ENCODE data around the gene SSH2. TPM values are rescaled to one million over a fixed set of nuclear protein-coding genes. Genes with fewer than 3 reads are reported as not detected.

SSH2 gene, protein sequence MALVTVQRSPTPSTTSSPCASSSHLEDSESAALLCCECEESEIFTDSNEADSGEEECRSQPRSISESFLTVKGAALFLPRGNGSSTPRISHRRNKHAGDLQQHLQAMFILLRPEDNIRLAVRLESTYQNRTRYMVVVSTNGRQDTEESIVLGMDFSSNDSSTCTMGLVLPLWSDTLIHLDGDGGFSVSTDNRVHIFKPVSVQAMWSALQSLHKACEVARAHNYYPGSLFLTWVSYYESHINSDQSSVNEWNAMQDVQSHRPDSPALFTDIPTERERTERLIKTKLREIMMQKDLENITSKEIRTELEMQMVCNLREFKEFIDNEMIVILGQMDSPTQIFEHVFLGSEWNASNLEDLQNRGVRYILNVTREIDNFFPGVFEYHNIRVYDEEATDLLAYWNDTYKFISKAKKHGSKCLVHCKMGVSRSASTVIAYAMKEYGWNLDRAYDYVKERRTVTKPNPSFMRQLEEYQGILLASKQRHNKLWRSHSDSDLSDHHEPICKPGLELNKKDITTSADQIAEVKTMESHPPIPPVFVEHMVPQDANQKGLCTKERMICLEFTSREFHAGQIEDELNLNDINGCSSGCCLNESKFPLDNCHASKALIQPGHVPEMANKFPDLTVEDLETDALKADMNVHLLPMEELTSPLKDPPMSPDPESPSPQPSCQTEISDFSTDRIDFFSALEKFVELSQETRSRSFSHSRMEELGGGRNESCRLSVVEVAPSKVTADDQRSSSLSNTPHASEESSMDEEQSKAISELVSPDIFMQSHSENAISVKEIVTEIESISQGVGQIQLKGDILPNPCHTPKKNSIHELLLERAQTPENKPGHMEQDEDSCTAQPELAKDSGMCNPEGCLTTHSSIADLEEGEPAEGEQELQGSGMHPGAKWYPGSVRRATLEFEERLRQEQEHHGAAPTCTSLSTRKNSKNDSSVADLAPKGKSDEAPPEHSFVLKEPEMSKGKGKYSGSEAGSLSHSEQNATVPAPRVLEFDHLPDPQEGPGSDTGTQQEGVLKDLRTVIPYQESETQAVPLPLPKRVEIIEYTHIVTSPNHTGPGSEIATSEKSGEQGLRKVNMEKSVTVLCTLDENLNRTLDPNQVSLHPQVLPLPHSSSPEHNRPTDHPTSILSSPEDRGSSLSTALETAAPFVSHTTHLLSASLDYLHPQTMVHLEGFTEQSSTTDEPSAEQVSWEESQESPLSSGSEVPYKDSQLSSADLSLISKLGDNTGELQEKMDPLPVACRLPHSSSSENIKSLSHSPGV (N-terminal part only)
- total RNA-seq (10 to 100 TPM; 18.3 to 30.7 (median 23.8) TPM), polyA plus RNA-seq (10 to 100 TPM; 21.6 to 35.1 (median 30.6) TPM)

DNA sequence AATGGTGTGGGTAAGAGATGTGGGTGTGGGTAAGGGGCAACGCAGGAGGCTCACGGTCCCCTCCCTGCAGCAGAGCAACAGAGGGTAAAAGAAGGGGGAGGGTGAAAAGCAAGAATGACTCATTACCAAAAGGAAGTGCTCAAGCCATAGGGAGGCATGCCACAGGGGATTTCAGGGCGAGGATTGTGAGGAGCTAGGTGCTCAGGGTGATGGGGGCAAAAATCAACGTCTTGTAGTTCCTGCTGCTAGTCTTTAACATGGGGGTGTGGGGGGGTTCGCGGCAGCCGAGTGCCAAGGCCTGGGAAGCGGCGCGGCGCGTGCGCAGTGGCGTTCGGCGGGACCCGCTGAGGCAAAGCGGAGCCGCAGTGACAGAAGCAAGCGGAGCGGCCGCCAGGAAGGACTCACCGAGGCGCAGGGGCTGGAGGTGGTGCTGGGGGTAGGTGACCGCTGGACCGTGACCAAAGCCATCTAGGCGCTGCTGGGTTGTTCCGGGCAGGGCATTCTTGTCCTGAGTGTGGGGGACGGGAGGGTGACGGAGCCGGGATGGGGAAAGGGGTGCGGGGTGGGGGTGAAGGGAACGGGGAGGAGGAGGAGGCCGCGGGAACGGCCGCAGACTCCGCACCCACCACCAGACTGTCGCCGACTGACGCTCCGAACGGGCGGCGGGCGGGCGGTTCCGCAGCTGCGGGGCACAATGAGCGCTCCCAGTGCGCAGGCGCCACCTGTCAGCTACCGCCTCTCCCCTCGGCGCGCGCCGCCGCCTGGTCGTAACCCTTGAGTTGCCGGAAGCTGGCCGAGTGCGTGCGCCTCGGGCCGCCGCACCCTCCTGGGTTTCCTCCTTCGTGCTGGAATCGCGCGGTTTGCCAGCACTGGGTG, at the start of gene SSH2:
Gene SSH2, minus strand, starts transcription at position 696 of the 876 bp plus-strand sequence. Its CDS starts 228 bp downstream, at position 468.
- 0 to 1% methylated on average over 71 of the region's 71 CpGs for WGBS, 2 donors
- no peak for TF ChIP-seq POLR2A (IDR thresholded peaks at IDR 0.05)
- peak in 3 of 4 donors; percentile 65 to 72 (median 70) for TF ChIP-seq POLR2AphosphoS5 (IDR thresholded peaks at IDR 0.05)
- H3K4me1 ChIP-seq = peaks cover 0 to 31% (median 25%) of the 10 kb centered on the region in 4 donors
- peaks cover 0 to under 1% (median 0%) of the 10 kb centered on the region in 4 donors for H3K36me3 ChIP-seq
- H3K9me3 ChIP-seq = no peaks in the 10 kb centered on the region
- H3K4me3 ChIP-seq = peak within 1 kb of the TSS; percentile 94 to 100 (median 98)
- peak within 1 kb of the TSS; percentile 95 to 97 (median 96) for H3K27ac ChIP-seq
- intact Hi-C loops (cut with DNase I) = loop anchor here (5.0 to 10.0 kb wide), 2 partner anchors 305 to 347 kb away; partner anchors contain the start of gene CORO6
- H3K27me3 ChIP-seq = no peaks in the 10 kb centered on the region
- peak; percentile 92 for DNase-seq

DNA sequence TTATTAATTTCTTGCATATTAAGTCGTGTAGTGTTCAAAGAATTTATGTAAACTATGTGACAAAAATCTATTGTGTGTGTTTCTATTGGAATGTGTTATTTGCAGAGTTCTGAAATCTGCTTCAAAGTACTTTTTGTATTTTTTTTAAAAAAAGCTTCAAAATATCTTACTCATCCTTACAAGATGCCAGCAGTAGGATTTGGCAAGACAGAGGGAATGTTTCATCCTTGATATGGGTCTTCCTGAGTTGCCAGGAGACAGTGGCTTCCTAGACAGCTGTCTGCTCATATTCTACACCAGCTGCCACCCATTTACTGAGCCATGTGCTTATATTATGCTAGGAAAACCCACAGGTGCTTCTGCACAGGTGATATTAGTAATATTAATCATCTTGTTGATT, 47.8 kb upstream of the SSH2 start:
- intact Hi-C loops (cut with DNase I) = no loop called here
- no peaks in the 10 kb centered on the region for H3K9me3 ChIP-seq
- H3K27ac ChIP-seq = no peak overlapping the region
- no peaks in the 10 kb centered on the region for H3K4me1 ChIP-seq
- no peak overlapping the region for H3K4me3 ChIP-seq
- no peaks in the 10 kb centered on the region for H3K27me3 ChIP-seq
- no peak for DNase-seq
- H3K36me3 ChIP-seq = no peaks in the 10 kb centered on the region
- 70 to 79% methylated on average over 1 of the region's 1 CpG for WGBS, 2 donors
- TF ChIP-seq POLR2A (IDR thresholded peaks at IDR 0.05) (no peak), EP300 (IDR thresholded peaks at IDR 0.05) (no peak), POLR2AphosphoS5 (IDR thresholded peaks at IDR 0.05) (no peak)
- TF ChIP-seq, protein P1, sequence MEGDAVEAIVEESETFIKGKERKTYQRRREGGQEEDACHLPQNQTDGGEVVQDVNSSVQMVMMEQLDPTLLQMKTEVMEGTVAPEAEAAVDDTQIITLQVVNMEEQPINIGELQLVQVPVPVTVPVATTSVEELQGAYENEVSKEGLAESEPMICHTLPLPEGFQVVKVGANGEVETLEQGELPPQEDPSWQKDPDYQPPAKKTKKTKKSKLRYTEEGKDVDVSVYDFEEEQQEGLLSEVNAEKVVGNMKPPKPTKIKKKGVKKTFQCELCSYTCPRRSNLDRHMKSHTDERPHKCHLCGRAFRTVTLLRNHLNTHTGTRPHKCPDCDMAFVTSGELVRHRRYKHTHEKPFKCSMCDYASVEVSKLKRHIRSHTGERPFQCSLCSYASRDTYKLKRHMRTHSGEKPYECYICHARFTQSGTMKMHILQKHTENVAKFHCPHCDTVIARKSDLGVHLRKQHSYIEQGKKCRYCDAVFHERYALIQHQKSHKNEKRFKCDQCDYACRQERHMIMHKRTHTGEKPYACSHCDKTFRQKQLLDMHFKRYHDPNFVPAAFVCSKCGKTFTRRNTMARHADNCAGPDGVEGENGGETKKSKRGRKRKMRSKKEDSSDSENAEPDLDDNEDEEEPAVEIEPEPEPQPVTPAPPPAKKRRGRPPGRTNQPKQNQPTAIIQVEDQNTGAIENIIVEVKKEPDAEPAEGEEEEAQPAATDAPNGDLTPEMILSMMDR (IDR thresholded peaks at IDR 0.05) = no peak

DNA sequence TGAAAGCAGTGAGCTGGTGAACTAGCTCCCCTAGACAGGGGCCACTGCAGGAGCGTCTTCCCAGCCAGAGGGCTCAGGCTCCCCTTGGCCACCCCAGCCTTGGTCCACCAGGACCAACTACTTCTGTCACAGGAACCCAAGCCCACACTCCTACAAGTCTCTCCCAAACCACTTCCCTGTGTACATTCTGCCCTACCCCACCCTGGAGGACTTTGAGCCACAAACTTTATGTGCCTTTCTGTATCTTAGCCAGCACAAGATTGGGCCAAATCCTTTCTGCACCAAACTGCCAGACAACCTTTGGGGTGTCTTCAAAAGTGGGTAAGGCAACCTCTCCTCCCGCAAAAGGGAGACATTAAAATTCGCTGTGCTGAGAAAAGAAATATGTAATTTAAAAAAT, 43.0 kb upstream of the SSH2 start:
- intact Hi-C loops (cut with DNase I) = no loop called here
- 35 to 79% methylated on average over 3 of the region's 3 CpGs for WGBS, 2 donors

DNA sequence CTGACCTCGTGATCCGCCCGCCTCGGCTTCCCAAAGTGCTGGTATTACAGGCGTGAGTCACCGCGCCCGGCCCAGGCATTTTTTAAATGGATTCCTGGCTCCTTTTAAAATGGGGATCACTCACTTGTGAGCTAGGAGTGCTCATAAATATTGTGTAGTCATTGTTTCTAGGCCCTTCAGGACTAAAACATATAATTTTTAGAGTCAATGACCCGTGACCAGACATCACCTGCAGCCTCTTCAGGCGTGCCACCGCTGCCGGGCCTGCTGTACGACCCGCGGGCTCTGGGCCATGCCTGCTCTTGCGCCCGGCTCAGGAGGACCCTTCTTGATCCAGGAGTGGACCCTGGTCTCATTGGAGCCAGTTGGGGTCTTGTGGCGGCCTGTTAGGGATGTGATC, 42.2 kb upstream of the SSH2 start:
- intact Hi-C loops (cut with DNase I) = no loop called here
- H3K4me1 ChIP-seq = no peaks in the 10 kb centered on the region
- no peak for DNase-seq
- no peaks in the 10 kb centered on the region for H3K36me3 ChIP-seq
- WGBS, 2 donors = 96% methylated on average over 18 of the region's 18 CpGs
- H3K9me3 ChIP-seq = no peaks in the 10 kb centered on the region
- H3K4me3 ChIP-seq = no peak overlapping the region
- no peak overlapping the region for H3K27ac ChIP-seq
- TF ChIP-seq, protein P1 (IDR thresholded peaks at IDR 0.05) = no peak
- TF ChIP-seq POLR2A (IDR thresholded peaks at IDR 0.05) (no peak), POLR2AphosphoS5 (IDR thresholded peaks at IDR 0.05) (no peak), EP300 (IDR thresholded peaks at IDR 0.05) (no peak)
- H3K27me3 ChIP-seq = no peaks in the 10 kb centered on the region

More for the DNA sequence above, 43.0 kb upstream of the SSH2 start:
- Histone ChIP-seq H3K4me1 (no peaks in the 10 kb centered on the region), H3K4me3 (no peak overlapping the region), H3K9me3 (no peaks in the 10 kb centered on the region), H3K27ac (no peak overlapping the region), H3K27me3 (no peaks in the 10 kb centered on the region), H3K36me3 (no peaks in the 10 kb centered on the region)
- TF ChIP-seq EP300 (IDR thresholded peaks at IDR 0.05) = no peak
- TF ChIP-seq, protein P1 (IDR thresholded peaks at IDR 0.05) = no peak
- no peak for TF ChIP-seq POLR2A (IDR thresholded peaks at IDR 0.05)
- no peak for TF ChIP-seq POLR2AphosphoS5 (IDR thresholded peaks at IDR 0.05)
- no peak for DNase-seq
